C4-2B (cell line): Measurements from ENCODE around the gene TTLL6.

ENCODE experiments used
- ZFX ChIP-seq: fragments of 450-650 bp; IDR thresholded peaks from 2 replicates; pipeline ENCODE4 v1.6.1; 2017
- TF ChIP-seq, protein P1 (sequence below): fragments of 450-650 bp; conservative IDR thresholded peaks from 2 replicates; pipeline ENCODE4 v1.5.1; 2017; ENCODE audit warnings: mild to moderate bottlenecking

DNA sequence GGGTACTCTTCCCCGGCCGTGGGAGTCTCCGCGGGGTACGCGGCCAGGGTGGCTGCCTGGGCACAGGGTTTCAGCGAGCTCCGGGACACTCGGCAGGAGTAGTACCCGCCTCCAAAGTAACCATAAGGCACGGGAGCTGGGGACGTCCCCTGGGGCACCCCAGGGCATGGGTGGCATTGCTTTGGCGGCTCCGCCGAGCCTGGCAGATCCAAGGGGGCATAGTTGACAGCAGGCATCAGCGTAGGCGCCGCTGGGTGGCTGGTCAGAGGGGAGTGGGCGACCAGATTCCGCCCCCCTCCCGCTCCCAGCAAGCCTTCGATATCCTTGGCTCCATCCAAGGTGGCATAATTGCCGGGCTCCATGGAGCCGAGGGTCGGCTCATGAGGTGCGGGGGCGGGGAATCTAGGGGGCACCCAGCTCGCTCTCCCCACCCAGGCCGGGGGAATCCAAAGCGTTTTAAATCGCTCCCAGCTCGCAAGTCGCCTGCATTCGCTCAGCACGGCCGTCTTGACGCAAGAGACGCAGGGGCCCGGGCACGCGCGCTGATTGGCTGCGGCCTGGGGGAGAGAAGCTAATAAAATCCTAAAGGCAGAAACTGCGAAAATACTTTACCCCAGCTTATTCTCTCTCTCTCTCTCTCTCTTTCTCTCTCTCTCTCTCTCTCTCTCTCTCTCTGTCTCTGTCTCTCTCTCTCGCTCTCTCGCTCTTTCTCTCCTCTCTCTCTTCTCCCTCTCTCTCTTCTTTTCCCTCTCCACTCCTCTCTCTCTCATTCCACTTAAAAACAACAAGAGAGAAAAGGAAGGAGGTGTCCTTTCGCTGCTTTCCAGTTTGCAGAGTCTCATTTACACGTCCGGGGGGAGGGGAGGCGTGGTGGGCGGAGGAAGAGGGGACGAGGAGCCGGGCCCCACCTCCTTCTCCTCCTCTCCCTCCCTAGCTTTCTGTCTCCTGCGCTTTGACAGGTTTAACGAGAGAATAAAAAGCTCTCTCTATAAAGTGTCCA, 88.5 kb downstream of the TTLL6 start, which contains the start of gene HOXB13:
- TF ChIP-seq, protein P1, sequence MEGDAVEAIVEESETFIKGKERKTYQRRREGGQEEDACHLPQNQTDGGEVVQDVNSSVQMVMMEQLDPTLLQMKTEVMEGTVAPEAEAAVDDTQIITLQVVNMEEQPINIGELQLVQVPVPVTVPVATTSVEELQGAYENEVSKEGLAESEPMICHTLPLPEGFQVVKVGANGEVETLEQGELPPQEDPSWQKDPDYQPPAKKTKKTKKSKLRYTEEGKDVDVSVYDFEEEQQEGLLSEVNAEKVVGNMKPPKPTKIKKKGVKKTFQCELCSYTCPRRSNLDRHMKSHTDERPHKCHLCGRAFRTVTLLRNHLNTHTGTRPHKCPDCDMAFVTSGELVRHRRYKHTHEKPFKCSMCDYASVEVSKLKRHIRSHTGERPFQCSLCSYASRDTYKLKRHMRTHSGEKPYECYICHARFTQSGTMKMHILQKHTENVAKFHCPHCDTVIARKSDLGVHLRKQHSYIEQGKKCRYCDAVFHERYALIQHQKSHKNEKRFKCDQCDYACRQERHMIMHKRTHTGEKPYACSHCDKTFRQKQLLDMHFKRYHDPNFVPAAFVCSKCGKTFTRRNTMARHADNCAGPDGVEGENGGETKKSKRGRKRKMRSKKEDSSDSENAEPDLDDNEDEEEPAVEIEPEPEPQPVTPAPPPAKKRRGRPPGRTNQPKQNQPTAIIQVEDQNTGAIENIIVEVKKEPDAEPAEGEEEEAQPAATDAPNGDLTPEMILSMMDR, result no peak
- TF ChIP-seq ZFX, result no peak
